GM19452 (cell line): ENCODE data around the gene WDR11.

Source experiments
- ATAC-seq: cut with Tn5 transposase; IDR thresholded peaks from one replicate; pipeline ENCODE4 v1.9.1; 2021; ENCODE audit not compliant: unreplicated experiment

Gene WDR11

GRCh38 chr10:120945182-120945581, 94.0 kb downstream of the WDR11 start:
- ATAC-seq: no peak

GRCh38 chr10:120945801-120946302, 94.7 kb downstream of the WDR11 start:
- ATAC-seq: no peak

DNA sequence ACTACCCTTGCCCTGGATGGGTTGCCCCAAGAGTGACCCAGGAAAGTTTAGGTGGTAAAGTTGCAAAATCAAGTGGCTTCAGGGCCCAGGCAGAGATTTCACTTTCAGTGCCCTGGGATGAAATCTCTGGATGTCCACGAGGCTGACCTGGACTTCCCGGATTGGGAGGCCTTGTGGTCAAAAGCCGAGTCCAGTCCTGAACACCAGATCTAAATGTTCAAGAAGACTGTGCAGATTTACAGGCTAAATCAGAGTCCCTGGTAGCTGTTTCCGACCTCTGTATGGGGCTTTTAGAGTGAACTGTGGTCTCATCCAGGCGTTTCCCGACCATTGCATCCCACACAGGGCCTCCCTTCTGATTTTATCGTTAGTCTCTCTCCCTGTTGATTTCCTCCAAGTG, 95.3 kb downstream of the WDR11 start:
- no peak for ATAC-seq

DNA sequence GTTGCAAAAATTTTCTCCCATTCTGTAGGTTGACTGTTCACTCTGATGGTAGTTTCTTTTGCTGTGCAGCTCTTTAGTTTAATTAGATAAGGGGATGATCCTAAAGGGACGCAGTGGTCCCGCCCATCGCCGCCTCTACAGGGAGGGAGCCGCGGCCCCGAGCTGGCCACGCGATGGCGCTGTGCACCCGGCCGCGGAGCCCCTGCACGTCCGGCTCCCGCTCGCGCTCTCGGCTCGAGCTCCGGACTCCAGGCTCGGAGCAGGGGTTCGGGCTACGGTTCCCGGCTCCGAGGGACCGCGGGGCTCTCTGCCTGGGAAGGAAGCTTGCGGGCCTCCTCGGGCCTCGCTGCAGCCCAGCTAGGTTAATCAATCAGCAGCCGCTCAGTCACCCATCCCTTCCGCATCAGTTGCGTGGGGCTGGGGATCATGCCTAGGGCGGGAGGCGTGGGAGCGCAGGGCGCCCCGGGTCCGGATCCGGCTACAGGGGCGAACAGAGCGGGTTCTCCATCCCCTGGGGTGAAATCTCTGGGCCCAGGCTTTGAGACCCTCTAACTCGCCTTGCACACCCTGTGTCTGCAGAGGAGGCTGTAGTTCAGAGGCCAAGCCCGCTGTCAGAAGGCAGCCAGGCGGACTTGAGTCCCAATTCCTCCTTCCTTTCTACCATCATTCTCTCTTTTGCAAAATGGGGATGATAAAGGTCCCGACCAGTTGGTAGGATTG, 97.9 kb downstream of the WDR11 start:
- peak; percentile 93 for ATAC-seq

DNA sequence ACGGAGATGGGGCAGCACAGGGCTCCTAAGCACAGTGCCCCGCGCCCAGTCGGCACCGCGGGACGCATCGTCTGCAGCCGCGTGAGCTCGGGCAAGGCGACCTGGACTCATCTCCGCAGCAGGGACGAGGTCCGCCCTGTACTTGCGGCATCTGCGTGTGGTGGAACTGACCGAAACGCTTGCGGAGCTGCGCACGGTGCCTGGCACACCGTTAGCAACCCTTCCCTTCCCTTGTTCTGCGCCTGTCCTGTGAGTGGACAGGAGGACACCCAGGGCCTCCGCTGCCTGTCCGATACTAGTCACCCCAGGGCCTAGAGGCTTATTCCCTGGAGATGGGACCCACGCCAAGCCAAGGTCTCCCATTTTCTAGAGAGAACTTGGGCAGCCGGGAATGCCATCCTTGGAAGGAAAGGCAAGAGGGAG, 98.5 kb downstream of the WDR11 start:
- no peak for ATAC-seq

DNA sequence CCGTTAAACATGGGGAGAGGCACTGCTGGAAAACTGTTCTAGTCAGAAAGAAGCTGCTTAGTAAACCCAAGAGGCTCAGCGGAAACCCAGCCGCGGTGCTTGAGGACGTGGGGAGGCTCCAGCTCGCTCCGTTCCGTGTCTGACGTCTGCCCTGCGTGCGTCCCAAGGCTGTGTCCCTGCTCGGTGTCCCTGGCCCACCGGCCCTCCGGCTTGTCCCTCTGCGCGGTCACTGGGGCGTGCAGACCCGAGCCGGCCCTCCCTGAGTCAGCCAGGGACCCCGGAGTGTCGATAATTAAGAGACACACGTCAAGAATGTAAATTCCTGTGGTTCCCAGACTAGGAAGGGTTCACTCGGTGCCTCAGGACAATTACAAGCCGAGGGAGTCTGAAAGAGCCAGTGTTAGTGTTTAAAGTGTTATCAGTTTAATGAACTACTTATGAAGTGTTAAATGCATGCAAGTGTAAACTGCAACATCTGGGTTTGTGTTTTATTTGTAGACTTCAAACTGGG, 98.9 kb downstream of the WDR11 start:
- no peak for ATAC-seq

DNA sequence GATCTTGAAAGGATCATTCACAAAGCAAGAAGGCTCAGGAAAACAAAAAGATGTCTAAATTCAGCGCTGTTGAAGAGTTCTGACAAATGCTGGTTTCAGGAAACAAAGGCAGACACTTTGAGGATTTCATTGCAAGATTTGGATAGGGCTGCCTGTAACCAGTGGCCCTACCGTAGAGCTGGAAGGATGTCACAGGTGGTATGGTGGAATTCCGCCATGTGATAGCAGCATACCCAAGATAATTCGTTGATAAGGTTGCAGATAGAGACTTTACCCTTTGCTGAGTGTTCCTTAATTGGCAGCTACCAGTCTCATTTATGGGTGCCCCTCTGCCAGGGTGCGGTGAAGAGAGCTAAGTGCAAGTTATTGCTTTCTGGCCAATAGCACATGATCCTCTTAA, 100.1 kb downstream of the WDR11 start:
- ATAC-seq: no peak

DNA sequence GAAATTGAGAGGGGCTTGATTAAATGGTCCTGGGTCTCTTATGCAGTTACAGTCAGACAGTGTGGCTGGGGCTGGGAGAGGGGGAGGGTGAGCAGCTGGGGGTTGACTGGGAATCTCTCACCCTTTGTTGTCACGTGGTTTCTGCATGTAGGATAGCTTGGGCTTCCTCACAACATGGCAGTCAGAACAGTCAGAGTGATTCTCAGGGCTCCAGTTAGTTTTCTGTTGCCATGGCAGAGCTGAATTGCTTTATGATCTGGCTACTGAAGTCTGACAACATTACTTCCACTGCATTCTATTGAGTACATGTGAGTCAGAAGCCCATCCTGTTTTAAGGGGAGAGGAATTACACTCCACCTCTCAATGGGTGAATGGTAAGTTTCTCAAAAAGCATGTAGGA, 102.7 kb downstream of the WDR11 start:
- ATAC-seq: no peak
